Neuronal stem cell (in vitro differentiated cells): ENCODE measurements around the gene TMTC1.

ENCODE experiments used
- DNase-seq: peaks from one replicate; pipeline ENCODE4 v3.0.0-alpha.2; 2013; ENCODE audit warnings: low spot score
- H2AFZ ChIP-seq: one replicate; pipeline ENCODE4 v1.6.1; 2013; ENCODE audit warnings: mild to moderate bottlenecking, low read length, inconsistent platforms
- H2AK5ac ChIP-seq: 2 replicates; pipeline ENCODE4 v1.6.1; 2013; ENCODE audit warnings: low read depth, mild to moderate bottlenecking, inconsistent platforms, low read length, moderate library complexity, mixed read lengths
- H2BK120ac ChIP-seq: 2 replicates; pipeline ENCODE4 v1.6.1; 2013; ENCODE audit warnings: low read depth, mild to moderate bottlenecking, inconsistent platforms, low read length, moderate library complexity, mixed read lengths
- H2BK12ac ChIP-seq: one replicate; pipeline ENCODE4 v1.6.1; 2013; ENCODE audit warnings: low read length, inconsistent platforms
- H2BK15ac ChIP-seq: 2 replicates; pipeline ENCODE4 v1.6.1; 2013; ENCODE audit warnings: mild to moderate bottlenecking, low read length, inconsistent platforms, mixed read lengths
- H2BK5ac ChIP-seq: one replicate; pipeline ENCODE4 v1.6.1; 2013; ENCODE audit warnings: inconsistent platforms, mild to moderate bottlenecking, low read length, moderate library complexity
- H3K14ac ChIP-seq: one replicate; pipeline ENCODE4 v1.6.1; 2013; ENCODE audit warnings: low read length, inconsistent platforms
- H3K18ac ChIP-seq: 2 replicates; pipeline ENCODE4 v1.6.1; 2013; ENCODE audit warnings: low read length, inconsistent platforms
- H3K23ac ChIP-seq: 2 replicates; pipeline ENCODE4 v1.6.1; 2013; ENCODE audit warnings: low read depth, mild to moderate bottlenecking, mixed read lengths, low read length, inconsistent platforms; ENCODE audit not compliant: poor library complexity
- H3K27ac ChIP-seq: replicated peaks from 3 replicates; pipeline ENCODE4 v1.5.1; 2013; ENCODE audit warnings: low read length, inconsistent platforms
- H3K27me3 ChIP-seq, 3 experiments: 2 replicates each; pipeline ENCODE4 v1.6.1; 2013; ENCODE audit warnings: low read length in 3 of 3, mild to moderate bottlenecking in 2 of 3, inconsistent platforms in 1 of 3, low read depth in 1 of 3, mixed read lengths in 1 of 3, moderate library complexity in 1 of 3; ENCODE audit not compliant: control insufficient read depth in 3 of 3, insufficient read depth in 3 of 3
- H3K36me3 ChIP-seq, 2 donors: replicated peaks in 1 of 2; 2 replicates each; pipeline ENCODE4 v1.6.1; 2013; ENCODE audit warnings: low read length in 2 of 2; ENCODE audit not compliant: control insufficient read depth in 2 of 2, insufficient read depth in 2 of 2
- H3K4ac ChIP-seq: 2 replicates; pipeline ENCODE4 v1.6.1; 2013; ENCODE audit warnings: inconsistent platforms, mild to moderate bottlenecking, low read length, moderate library complexity
- H3K4me1 ChIP-seq, 2 donors: 1 replicate in 1 of 2; 2 replicates in 1 of 2; pipeline ENCODE4 v1.6.1; 2013; ENCODE audit warnings: low read length in 2 of 2, low read depth in 1 of 2; ENCODE audit not compliant: control insufficient read depth in 2 of 2, insufficient read depth in 1 of 2
- H3K4me2 ChIP-seq: one replicate; pipeline ENCODE4 v1.6.1; 2013; ENCODE audit warnings: mild to moderate bottlenecking, low read length, inconsistent platforms; ENCODE audit not compliant: insufficient read depth, poor library complexity, severe bottlenecking
- H3K4me3 ChIP-seq, 2 donors: 2 replicates each; pipeline ENCODE4 v1.5.1; 2013; ENCODE audit warnings: low read length in 2 of 2, mild to moderate bottlenecking in 2 of 2, inconsistent platforms in 1 of 2, moderate library complexity in 1 of 2
- H3K79me1 ChIP-seq: one replicate; pipeline ENCODE4 v1.6.1; 2013; ENCODE audit warnings: low read depth, mild to moderate bottlenecking, inconsistent platforms, low read length, moderate library complexity
- H3K9ac ChIP-seq: one replicate; pipeline ENCODE4 v1.6.1; 2013; ENCODE audit warnings: mild to moderate bottlenecking, low read depth, low read length, inconsistent platforms; ENCODE audit not compliant: poor library complexity
- H3K9me3 ChIP-seq, 2 donors: replicated peaks in 1 of 2; 2 replicates each; pipeline versions ENCODE3 to v1.6.1; 2013; ENCODE audit warnings: low read length in 2 of 2, mild to moderate bottlenecking in 2 of 2, inconsistent platforms in 1 of 2, low read depth in 1 of 2, mixed read lengths in 1 of 2, moderate library complexity in 1 of 2; ENCODE audit not compliant: control insufficient read depth in 2 of 2, insufficient read depth in 1 of 2
- H4K8ac ChIP-seq: one replicate; pipeline ENCODE4 v1.6.1; 2013; ENCODE audit warnings: low read depth, mild to moderate bottlenecking, inconsistent platforms, low read length, moderate library complexity
- H4K91ac ChIP-seq: one replicate; pipeline ENCODE4 v1.6.1; 2013; ENCODE audit warnings: low read length, low read depth, mild to moderate bottlenecking, inconsistent platforms; ENCODE audit not compliant: poor library complexity
- WGBS, 2 donors: extraction: QIAGEN DNeasy Blood & Tissue Kit; methylation state at CpG; one replicate each; pipeline ENCODE4 v1.1.7; 2013; ENCODE audit warnings: missing lambda C conversion rate in 2 of 2, mixed read lengths in 1 of 2; ENCODE audit not compliant: insufficient read length in 2 of 2, insufficient replicate concordance in 1 of 2; ENCODE audit errors: extremely low coverage in 2 of 2; 5-methylcytosine and 5-hydroxymethylcytosine counted together

Gene TMTC1

DNA sequence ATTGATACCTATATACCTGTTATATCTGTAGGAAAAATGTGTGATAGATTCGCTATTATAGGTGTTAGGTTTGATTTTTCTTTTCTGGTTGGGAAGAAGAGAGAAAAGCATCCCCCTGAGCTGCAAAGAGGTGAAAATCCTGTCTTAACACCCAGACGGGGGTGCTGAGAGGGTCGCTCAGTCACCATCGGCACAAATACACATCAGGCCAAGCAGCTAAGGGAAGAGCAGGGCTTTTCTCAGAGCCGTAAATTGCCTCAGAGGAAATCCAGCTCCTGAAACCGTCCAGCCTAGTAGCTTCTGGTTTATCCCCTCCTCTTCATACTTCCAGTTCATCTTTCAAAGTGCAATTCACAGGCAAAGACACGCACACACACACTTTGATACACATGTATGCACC lies 175.2 kb downstream of the TMTC1 start:
- H3K27me3 ChIP-seq = no peaks in the 10 kb centered on the region
- no peak overlapping the region for H4K8ac ChIP-seq
- DNase-seq = no peak
- H3K18ac ChIP-seq = no peak overlapping the region
- H3K4me2 ChIP-seq = no peak overlapping the region
- peaks cover 2 to 28% of the 10 kb centered on the region in 2 donors for H3K36me3 ChIP-seq
- H3K4me1 ChIP-seq = peaks cover 0 to 3% of the 10 kb centered on the region in 2 donors
- no peak overlapping the region for H2BK120ac ChIP-seq
- no peak overlapping the region for H2AK5ac ChIP-seq
- H2BK12ac ChIP-seq = no peak overlapping the region
- H3K9me3 ChIP-seq = no peaks in the 10 kb centered on the region
- no peak overlapping the region for H4K91ac ChIP-seq
- no peak overlapping the region for H3K9ac ChIP-seq
- no peak overlapping the region for H2BK15ac ChIP-seq
- no peak overlapping the region for H3K4me3 ChIP-seq
- no peak overlapping the region for H3K27ac ChIP-seq
- no peak overlapping the region for H2AFZ ChIP-seq
- H3K79me1 ChIP-seq = no peaks in the 10 kb centered on the region
- no CpG with 5 or more reads among the region's 7 CpGs for WGBS, 2 donors
- H3K23ac ChIP-seq = no peak overlapping the region
- H3K4ac ChIP-seq = no peak overlapping the region
- H2BK5ac ChIP-seq = no peak overlapping the region
- H3K14ac ChIP-seq = no peak overlapping the region

DNA sequence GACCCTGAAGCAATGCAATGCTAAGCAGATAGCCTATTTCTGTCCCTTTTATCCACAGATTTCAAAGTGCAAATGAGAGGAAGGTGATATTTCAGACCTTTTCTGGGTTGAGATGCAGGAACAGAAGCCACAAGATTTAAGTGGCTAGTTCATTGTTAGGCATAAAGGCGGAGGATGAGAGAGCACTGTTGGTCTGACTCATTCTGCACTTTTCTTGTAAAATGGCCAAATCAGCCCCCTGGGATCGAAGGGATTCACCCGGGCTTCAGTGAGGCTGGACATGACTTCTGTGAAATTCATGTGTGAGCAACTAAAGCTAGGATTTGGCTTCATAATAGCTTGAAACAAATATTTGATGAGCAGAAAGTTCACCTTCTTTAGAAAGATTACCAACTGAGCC lies 184.4 kb downstream of the TMTC1 start:
- H2BK120ac ChIP-seq = no peak overlapping the region
- no peak overlapping the region for H2BK12ac ChIP-seq
- no CpG with 5 or more reads among the region's 3 CpGs for WGBS, 2 donors
- H3K27ac ChIP-seq = no peak overlapping the region
- H3K4me3 ChIP-seq = no peak overlapping the region
- H3K18ac ChIP-seq = no peak overlapping the region
- no peak for DNase-seq
- no peaks in the 10 kb centered on the region for H3K27me3 ChIP-seq
- no peak overlapping the region for H3K14ac ChIP-seq
- H3K23ac ChIP-seq = no peak overlapping the region
- no peak overlapping the region for H2BK5ac ChIP-seq
- H3K36me3 ChIP-seq = peaks cover 0 to 28% of the 10 kb centered on the region in 2 donors
- no peak overlapping the region for H4K8ac ChIP-seq
- no peak overlapping the region for H4K91ac ChIP-seq
- H3K4ac ChIP-seq = no peak overlapping the region
- H2BK15ac ChIP-seq = no peak overlapping the region
- H3K79me1 ChIP-seq = no peaks in the 10 kb centered on the region
- no peak overlapping the region for H2AFZ ChIP-seq
- no peak overlapping the region for H3K9ac ChIP-seq
- H2AK5ac ChIP-seq = no peak overlapping the region
- peaks cover 7 to 9% of the 10 kb centered on the region in 2 donors for H3K4me1 ChIP-seq
- no peaks in the 10 kb centered on the region for H3K9me3 ChIP-seq
- H3K4me2 ChIP-seq = no peak overlapping the region

DNA sequence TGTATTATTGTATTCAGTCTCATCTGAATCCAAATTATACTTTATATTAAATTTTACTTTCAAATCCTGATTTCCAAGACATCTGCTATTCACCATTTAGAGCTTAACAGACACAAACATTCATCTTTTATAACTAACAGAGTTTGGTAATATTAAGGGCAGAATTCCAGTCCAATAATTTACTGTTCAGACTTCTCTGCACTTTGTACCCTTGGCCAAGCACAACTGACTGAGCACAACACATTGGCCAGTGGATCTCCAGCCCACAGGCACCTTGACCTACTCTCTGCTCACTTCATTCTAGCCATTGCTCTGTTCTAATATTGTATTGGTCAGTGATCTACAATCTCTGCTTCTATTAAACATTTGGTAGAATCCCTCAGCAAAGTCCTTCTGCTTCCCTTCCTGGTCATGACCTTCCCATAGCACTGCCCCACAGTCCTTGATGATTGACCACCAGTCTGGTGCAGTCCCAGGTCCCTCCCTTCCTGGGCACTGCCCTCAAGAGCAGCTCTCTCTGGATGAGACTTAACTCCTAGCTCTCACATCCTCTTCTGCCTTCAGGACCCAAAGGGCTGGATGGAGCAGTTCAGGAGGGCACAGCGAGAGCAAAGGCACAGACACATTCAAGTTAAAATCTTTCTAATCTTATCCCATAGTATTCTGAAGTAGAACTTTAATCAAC lies 188.5 kb downstream of the TMTC1 start:
- Histone ChIP-seq H2BK12ac (no peak overlapping the region), H3K4me2 (no peak overlapping the region), H3K27ac (no peak overlapping the region), H3K27me3 (no peaks in the 10 kb centered on the region), H3K4me3 (no peak overlapping the region), H3K9me3 (no peaks in the 10 kb centered on the region), H3K9ac (no peak overlapping the region), H3K36me3 (peaks cover 0 to 5% of the 10 kb centered on the region in 2 donors), H3K23ac (no peak overlapping the region), H4K91ac (no peak overlapping the region), H3K18ac (no peak overlapping the region), H2BK15ac (no peak overlapping the region), H3K79me1 (no peaks in the 10 kb centered on the region), H3K4me1 (peaks cover 11 to 12% of the 10 kb centered on the region in 2 donors), H2AFZ (no peak overlapping the region), H2BK5ac (no peak overlapping the region), H3K14ac (no peak overlapping the region), H2AK5ac (no peak overlapping the region), H2BK120ac (no peak overlapping the region), H4K8ac (no peak overlapping the region), H3K4ac (no peak overlapping the region)
- no CpG with 5 or more reads among the region's 1 CpG for WGBS, 2 donors
- DNase-seq = no peak

DNA sequence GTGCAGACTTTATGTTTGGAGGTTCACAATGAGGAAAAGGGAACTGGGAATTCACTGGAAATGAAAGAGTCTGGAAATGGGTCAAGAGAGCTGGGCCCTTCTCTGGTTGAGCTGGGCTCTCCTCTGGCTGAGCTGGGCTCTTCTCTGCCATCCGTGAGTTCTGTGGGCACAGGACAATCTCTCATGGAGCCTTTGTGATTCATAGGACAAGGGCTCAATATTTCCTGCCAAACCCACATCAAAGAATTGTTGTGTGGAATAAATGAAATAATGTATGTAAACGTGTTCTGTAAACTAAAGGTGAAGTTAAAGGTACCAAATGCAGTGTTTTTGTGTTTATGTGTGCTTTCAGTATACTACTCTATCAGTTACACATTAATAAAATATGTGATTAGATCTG lies 190.7 kb downstream of the TMTC1 start:
- no peak overlapping the region for H3K27ac ChIP-seq
- H3K36me3 ChIP-seq = peaks cover 0 to 7% of the 10 kb centered on the region in 2 donors
- no peak overlapping the region for H3K9ac ChIP-seq
- no peak overlapping the region for H3K14ac ChIP-seq
- no peak overlapping the region for H3K4me2 ChIP-seq
- H4K91ac ChIP-seq = no peak overlapping the region
- H3K79me1 ChIP-seq = no peaks in the 10 kb centered on the region
- no peak overlapping the region for H3K23ac ChIP-seq
- no CpG with 5 or more reads among the region's 2 CpGs for WGBS, 2 donors
- H3K4ac ChIP-seq = no peak overlapping the region
- no peak overlapping the region for H2BK12ac ChIP-seq
- no peaks in the 10 kb centered on the region for H3K9me3 ChIP-seq
- no peak overlapping the region for H2BK15ac ChIP-seq
- H2AFZ ChIP-seq = no peak overlapping the region
- H4K8ac ChIP-seq = no peak overlapping the region
- no peak overlapping the region for H2AK5ac ChIP-seq
- H2BK120ac ChIP-seq = no peak overlapping the region
- no peak overlapping the region for H3K4me3 ChIP-seq
- no peak for DNase-seq
- H3K27me3 ChIP-seq = no peaks in the 10 kb centered on the region
- peaks cover 3 to 8% of the 10 kb centered on the region in 2 donors for H3K4me1 ChIP-seq
- H3K18ac ChIP-seq = no peak overlapping the region
- no peak overlapping the region for H2BK5ac ChIP-seq
